ENCODE measurements around the gene MAML3.

MAML3 gene

DNA sequence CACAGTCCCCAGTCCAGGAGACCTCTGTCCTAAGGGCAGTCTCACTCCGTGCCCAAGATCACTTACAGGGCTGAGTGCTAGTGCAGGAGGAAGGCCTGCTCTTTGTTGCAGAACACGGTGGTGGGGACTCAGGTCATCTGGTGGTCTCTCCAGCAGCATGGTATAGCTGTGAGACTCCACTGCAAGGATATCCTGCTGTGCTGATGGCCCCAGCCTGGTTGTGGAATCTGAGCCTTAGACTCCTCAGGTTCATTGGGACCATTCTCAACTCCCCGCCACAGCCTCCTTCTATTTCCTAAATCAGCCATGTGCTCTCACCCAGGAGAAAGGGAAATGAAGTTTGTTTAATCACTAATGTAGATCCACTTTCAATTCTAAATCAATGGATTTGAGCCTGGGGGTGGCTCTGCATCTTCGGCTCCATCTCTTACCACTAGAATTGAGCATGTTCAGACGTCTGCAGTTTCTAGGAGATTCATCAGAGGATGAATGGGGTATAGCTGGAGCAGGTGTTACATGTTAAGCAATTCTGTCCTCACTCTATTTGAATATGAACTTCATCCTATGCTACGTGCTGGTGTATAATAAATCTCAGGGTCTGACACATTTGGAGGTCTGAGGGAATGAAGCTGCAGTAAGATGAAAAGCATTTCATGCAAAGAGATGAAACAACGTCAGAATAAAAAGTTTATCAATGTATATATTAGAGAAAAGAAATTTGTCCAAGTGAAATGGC, 299.1 kb downstream of the MAML3 start:
- DNase-seq, result no peak

DNA sequence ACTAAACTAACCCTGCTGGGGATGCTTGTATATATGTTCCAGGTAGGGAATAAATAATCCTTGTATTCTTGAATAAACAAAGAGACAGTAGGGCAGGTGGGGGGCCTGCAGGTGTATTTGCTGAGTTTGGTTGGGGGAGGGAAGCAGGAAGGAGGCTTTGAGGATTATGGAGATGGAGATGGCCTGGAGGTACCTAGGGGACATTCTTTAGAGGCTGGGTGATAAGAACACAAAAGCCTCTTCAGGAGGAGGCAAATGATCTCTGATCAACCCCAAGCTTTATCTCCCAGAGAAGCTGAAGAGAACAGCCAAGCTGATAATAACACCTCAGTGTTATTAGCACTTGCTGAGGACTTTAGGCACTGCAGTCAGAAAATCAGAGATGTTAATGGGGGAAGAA, 300.7 kb downstream of the MAML3 start:
- DNase-seq, result no peak

GRCh38 chr4:139852612-139853269, 301.2 kb downstream of the MAML3 start:
- no peak for DNase-seq

GRCh38 chr4:139851639-139852038, 302.3 kb downstream of the MAML3 start:
- no peak for DNase-seq

GRCh38 chr4:139851133-139851532, 302.9 kb downstream of the MAML3 start:
- no peak for DNase-seq

GRCh38 chr4:139849219-139849618, 304.8 kb downstream of the MAML3 start:
- DNase-seq, result no peak

DNA sequence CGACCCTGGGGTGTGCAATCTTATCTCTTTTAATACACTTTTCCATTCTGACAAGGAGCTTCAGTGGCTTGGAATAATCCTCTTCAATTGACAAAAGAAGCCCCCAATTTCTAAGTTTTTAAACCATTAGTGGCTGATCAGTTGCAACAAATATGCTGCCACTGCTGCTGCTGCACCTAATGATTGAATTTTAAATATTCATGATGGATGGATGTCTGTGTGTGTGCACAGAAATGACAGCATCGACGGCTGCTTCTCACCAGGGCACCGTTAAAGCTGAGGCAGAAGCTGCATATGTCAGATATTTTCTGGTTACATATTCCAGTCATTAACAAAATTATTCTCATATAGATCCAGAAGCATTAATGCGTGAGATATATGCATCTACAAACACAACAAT, 306.0 kb downstream of the MAML3 start:
- no peak for DNase-seq

DNA sequence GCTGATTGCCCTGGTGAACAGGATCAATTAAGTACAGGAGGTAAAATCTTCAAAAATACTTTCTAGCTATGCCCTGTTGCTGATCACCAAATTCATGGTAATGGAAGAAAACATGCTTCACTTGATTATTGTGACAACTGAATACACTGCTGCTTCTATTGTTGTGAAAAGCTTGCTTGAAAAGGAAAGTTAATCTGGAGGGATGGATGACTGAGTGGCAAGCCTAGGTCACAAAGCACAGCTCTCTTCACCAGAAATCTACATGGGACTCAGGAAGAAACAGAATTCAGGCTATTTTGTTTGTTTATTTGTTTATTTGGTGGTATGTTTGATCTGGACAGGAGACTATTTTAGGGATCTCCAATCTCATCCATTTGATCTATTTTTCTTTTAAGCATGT, 306.4 kb downstream of the MAML3 start:
- DNase-seq, result no peak

DNA sequence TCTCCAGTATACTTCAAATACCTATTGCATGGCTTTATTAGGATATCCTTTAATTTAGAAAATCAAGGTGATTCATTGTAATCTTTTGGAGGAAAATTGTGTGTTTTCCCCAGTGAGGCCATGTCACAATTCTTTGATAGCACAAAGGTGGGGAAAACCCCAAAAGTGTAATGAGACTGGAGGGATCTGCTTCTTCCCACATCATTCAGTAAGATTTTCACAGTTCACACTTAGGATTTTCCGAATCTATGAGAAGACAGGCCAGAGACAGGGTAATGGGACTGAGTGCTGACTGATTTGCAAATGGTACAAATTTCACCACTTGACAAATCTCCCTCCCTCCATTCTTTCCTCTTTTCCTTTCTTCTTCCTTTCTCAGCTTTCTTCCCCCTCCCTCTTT, 307.2 kb downstream of the MAML3 start:
- DNase-seq, result no peak

GRCh38 chr4:139845453-139846093, 308.4 kb downstream of the MAML3 start:
- DNase-seq, result no peak

- DNase-seq, result no peak
Observed at GRCh38 chr4:139844459-139845036, 309.4 kb downstream of the MAML3 start.

DNA sequence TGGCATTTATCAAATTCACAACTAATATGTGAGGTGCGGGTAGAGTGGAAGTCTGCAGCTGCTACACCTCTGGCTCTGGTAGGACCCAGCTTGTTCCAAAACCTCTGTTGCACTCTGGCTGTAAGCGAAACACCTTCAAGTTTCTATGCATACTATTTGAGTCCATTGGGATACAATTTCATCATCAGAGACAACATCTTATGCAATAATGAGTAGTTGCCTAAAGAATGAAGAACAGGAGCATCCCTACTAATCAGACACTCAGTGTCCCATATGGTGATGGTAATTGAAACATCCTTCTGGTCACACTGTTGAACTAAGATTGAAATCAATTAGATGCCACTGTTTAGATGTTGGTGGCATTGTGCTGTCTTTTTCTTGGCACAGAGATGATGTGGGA, 309.9 kb downstream of the MAML3 start:
- DNase-seq, result no peak

DNA sequence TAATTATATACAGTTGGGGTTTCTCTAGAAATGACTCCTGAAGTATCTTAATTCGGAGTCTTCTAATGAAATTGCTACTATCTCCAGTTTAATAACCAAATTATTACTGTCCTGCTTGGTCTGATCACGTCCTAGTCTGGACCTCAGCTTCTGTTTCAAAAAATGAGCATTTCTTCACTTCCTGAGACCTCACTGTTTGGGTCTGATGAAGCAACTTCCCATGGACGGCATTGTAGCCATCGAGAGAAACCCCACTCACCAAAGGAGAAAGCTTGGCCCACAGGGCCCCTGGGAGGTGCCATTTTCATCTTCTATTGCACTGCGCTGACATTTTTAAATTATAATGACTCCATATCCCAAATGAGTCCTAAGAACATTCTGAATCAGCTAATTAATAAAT, 310.3 kb downstream of the MAML3 start:
- DNase-seq, result no peak

DNA sequence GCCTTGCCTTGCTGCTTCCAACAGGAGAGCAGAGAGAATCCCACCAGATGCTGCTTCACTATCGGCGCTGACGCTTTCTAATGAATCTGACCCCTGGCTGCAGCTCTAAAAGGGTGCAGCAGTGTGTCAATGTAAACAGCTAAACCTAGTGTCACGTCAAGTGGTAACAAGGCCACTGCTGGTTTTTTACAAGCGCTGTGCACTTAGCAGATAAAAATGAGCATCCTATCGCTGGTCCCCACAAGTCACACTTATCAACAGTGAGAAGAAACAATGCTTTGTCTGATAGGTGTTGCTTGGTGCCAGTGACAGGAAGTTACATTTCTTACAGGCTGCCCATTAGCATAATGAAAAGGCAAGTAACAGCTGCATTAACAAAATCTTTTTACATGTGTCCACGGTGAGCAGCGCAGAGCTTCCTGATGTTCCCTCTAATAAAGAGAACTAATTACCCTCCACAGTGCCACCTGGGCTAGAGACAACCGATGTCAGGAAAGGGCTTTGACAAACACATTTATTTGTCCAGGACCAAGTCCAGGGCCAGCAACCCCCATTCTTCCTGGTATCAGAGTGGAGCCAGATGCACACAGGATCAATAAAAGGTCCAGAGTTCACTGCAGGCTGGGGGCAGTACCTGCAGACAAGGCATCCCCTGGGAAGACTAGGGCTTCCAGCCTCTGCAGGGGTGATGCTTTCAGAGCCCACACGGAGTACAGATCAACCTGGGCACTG, 312.4 kb downstream of the MAML3 start:
- DNase-seq, result no peak

GRCh38 chr4:139840773-139841172, 313.2 kb downstream of the MAML3 start:
- no peak for DNase-seq

- DNase-seq, result no peak
Observed at GRCh38 chr4:139839403-139840031, 314.5 kb downstream of the MAML3 start.

DNA sequence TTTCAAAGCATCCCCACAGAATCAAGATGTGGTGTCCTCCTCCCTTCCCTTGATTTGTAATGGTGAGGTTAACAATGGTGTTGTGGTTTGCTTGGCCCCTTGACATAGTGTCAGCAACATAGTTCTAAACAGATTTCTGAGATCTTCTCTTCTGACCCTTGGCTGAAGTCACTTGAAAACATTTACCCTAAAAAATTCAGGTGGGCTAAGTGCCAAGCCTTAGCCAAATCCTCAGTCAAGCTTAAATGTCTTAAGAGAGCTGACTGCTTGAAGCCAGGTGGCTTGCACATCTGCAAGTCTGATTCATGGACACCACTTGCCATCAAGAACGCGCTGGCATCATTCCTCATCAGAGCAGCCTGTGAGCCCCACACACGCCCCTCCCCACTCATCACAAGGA, 315.2 kb downstream of the MAML3 start:
- no peak for DNase-seq

- no peak for DNase-seq
Observed at GRCh38 chr4:139834981-139835391, 319.0 kb downstream of the MAML3 start.

DNA sequence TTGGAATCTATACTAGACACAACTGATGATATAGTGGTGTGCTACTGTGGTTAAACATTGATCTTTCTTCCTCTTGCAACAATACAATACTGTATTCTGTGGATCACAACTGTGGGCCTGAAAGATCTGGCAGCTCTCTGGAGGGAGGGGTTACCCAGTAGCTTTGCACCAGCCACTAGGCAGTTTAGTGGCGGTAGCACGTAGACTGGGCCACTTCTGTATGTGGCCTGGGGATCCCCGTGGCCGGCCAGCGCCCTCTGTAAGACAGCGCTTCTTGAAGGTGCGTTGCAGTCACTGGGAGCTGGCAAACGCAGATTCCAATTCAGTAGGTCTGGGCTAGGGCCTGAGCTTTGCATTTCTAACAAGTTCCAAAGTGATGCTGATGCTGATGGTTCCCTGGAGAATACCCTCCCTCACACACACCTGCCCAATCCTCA, 319.7 kb downstream of the MAML3 start:
- no peak for DNase-seq

GRCh38 chr4:139833151-139833910, 320.7 kb downstream of the MAML3 start:
- no peak for DNase-seq

- peak in 1 of 2 donors; percentile 11 for DNase-seq
Observed at GRCh38 chr4:139828966-139829664, 324.9 kb downstream of the MAML3 start.

Data from CD4-positive, alpha-beta T cell treated with Interleukin-1 beta for 1 hour (primary cell).